ENCODE measurements around the gene CUL5.
"Not testable (repeated sequence)": the region's sequence is repeated elsewhere in the genome, so short reads cannot be mapped to it uniquely, and the experiment has no call there.

Gene CUL5

DNA sequence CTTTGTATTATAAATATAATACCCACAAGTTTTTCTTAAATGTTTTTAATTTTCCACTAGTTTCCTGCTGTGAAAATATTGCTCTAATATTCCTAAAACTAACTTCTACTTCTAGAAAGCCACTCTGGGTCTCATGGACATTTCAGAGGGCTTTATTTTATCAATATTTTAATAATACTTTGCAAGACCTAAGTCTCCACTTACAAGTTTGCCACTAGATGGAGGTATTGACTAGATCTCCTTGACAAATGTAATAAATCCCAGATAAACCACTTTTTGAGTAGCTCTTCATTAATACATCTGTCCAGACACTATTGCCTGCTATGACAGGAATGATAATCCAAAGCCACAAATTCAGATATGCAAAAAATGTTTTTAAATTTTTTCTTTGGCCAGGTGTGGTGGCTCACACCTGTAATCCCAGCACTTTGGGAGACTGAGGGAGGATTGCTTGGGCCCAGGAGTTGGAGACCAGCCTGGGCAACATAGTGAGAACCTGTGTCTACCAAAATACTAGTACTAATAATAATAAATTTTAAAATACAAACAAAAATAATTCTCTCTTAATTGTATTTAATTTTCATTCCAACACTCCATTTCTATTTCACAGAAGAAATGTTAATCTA is 109.2 kb downstream of the CUL5 start:
- DNase-seq: peak; percentile 84

DNA sequence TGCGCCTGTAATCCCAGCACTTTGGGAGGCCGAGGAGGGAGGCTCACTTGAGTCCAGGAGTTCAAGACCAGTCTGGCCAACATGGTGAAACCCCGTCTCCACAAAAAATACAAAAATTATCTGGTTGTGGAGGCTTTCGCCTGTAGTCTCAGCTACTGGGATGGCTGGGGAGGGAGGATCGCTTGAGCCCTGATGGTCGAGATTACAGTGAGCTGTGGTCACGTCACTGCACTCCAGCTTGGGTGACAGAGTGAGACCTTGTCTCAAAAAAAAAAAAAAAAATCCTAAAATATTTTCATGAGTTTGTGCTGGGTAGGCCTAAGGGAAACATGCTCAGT is 112.2 kb downstream of the CUL5 start:
- not testable (repeated sequence) for DNase-seq

DNA sequence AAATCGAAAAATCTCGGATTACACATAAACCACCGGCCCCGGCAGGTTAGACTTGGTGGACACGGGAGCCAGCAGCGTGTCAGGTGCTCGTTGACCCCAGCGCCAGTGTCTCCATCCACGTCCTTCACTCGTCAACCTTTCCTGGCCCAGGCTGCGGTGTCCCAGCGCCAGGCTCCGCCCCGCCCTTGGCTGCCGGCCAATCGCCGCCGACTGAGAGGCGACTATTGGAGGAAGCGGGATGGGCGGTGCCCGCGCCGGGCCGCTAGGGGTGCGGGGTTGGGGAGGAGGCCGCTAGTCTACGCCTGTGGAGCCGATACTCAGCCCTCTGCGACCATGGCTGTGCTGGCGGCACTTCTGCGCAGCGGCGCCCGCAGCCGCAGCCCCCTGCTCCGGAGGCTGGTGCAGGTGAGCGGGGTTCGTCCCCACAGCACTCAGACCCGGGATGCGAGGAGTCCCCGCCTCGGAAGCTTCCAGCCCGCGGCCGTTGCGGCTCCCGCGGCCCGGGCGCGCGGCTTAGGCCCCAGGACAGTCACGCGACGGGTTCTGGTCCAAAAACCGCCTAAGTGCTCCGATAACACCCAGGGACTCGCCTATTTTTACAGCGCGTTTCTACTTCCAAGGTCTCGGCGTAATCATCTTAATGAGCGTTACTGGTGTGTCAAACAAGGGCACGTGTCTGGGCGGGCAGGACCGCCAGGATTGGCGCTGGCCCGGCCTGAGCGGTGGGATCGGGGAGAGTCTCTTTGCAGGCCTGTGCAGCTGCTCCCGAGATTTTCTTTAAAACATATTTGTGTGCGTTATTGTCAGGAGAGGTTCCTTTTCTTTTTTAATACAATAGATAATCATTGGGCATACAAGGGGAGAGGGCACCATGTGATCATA is 112.8 kb downstream of the CUL5 start, which contains the start of gene ACAT1:
TSS of gene ACAT1 (plus strand) at position 294 of the 882 bp plus-strand sequence. CDS start at position 334, 40 bp downstream.
- DNase-seq: peak; percentile 94

DNA sequence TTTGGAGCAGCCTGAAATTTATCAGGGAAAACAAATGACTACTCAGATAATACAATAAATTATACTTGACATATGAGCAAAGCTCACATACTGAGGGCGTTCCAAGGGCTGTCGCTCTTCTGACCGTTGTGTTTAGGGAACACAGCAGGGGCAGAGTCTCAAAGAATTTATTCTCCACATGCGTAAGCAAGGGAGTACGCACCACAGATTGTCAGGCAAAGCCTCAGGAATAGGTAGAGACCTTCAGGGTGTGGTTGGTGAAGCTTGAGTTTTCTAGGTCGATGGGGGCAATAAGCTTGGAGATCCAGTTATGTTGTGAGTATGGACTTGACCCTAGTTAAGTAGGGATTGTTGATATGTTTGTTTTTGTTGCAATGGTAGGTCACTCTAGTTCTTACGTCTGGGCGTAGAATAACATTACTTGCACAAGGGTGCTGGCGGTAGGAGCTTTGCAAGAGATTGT is 113.5 kb downstream of the CUL5 start:
- DNase-seq: no peak

DNA sequence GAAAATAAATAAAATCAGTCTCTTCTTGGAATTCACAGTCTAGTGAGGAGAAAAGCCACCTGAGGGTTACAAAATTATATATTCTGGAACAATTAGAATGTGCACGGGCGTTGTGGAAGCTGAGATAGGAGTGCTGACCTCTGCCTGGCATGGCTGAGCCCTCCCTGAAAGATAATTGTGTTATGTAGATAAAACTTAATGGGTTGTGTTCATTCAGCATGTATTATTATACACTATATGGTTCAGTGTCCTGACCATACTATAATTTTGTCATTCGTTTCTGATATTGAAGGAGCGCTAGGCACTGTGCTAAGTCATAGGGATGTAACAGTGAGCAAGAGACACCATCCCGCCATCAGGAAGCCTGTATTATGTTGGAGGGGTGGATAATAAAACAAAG is 116.4 kb downstream of the CUL5 start:
- DNase-seq: no peak

DNA sequence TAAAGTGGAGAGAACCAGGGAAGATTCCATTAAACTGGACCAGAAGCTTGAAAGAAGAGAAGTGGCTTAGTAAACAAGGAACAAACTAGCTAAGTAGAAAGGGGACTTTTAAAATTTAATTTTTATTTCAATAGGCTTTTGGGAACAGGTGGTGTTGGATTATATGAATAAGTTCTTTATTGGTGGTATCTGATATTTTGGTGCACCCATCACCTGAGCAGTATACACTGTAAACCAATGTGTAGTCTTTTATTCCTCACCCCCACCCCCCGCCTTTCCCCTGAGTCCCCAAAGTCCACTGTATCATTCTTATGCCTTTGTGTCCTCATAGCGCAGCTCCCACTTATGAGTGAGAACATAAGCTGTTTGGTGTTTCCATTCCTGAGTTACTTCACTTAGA is 120.1 kb downstream of the CUL5 start:
- no peak for DNase-seq

DNA sequence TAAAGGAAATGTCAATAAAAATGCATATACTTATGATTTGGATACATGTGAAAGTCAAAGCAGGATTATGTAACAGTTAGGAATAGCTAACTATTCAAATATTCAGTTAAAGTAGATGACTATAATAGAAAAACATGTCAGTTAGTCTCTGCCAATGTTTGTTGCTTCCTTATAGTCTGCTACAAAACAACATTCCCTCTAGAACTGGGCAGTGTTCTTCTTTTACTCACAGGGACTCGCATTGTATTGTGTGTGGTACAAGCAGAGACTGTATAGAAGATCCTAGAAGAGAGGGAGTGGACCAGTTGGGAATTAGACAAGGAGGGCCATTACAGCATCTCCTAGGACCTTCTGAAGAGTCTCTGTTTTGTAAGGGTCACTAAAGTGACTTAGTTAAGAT is 123.3 kb downstream of the CUL5 start:
- no peak for DNase-seq

DNA sequence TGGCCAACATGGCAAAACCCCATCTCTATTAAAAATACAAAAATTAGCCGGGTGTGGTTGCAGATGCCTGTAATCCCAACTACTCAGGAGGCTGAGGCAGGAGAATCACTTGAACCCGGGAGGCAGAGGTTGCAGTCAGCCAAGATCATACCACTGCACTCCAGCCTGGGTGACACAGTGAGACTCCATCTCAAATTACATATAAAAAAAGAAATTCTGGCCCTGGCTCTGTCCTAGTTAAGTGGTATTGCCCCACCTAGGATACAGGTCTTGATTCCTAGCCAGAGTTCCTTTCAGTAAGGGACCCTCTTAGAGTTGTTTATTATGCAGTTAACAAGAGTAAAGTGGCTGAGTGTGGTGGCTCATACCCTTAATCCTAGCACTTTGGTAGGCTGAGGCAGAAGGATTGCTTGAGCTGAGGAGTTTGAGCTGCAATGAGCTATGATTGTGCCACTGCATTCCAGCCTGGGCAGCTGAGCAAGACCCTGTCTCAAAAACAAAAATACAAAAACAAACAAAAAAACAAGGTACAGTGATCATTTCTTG is 124.4 kb downstream of the CUL5 start:
- not testable (repeated sequence) for DNase-seq

DNA sequence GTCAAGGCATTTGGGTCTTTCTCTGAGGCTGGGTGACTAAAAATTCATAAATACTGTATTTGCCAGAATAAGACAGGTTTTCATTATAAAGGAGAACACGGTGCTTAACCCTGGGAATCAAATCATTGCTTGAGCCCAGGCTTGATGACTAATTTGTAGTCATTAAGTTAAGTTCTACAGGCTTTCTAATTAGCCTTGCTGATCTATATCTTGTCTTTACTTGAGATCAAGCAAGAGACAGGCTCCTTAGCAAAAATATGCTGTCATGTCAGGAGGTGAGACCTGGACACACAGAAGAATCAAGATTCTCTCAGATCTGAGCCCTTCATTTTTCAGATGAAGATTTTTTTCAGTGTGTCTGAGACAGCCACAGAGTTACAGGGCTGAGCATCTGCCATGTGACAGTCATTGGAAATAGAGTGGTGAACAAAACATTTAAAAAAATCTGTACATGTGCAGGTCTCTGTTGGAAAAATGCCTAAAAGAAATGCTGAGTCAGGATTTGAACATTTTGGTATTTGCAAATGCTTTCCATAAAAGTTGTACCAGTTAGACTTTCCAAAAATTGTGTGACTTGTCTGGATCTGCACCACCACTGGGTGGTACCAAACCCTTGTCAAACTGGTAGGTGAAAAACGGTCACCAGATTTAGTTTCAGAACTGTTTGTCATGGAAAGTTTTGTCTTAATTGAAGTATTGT is 127.3 kb downstream of the CUL5 start:
- no peak for DNase-seq

DNA sequence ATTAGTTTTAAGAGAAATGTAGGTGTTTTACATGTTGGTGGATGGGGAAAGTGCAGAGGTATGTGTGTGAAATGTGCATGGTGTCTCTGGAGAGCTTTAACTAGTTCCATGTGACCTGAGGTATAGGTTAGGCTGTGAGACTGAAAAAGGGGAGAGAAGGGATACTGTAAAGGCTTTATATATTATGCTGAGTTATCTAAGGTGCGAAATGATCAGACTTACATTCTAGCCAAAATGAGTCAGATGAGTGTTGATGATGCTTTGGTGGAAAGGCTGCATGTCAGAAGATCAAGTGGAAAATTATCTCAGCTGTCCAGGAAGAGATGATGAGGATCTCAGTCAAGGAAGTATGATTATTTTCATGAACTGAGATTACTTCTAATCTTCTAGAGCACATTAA is 128.5 kb downstream of the CUL5 start:
- no peak for DNase-seq

DNA sequence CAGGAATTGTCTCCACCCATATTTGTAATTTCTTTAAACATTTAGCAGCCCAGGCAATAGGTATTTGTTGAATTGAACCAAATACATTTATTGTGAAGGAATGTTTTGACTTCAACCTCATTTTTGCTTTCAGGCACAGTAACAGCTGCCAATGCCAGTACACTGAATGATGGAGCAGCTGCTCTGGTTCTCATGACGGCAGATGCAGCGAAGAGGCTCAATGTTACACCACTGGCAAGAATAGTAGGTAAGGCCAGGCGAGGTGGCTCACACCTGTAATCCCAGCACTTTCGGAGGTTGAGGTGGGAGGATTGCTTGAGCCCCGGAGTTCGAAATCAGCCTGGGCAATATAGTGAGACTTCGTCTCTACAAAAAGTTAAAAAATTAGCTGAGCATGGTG is 133.6 kb downstream of the CUL5 start:
- no peak for DNase-seq

DNA sequence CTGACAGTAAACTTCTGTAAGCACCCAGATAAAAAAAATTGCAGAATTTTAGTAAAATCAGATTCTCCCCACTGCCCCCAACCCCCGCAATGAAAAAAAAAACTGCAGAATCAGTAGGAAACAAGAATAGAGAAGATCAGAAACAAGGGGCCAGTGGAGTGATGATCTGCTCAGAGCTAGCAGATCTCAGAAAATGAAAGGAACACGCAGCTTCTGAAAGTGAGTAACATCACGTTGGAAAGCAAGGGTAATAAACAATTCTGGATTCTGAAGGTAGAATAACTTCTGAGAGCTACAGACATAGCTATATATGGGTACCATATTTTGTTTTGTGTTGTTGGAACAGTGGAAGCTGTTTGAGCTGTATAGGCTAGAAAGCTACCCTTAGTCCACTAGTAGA is 135.9 kb downstream of the CUL5 start:
- no peak for DNase-seq

DNA sequence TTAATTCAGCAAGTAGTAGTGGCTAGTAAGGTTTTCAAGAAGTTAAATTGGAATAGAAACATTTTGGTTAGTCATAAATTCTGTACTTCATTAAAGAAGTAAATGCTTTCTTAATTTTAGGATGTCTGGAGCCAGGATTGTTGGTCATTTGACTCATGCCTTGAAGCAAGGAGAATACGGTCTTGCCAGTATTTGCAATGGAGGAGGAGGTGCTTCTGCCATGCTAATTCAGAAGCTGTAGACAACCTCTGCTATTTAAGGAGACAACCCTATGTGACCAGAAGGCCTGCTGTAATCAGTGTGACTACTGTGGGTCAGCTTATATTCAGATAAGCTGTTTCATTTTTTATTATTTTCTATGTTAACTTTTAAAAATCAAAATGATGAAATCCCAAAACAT is 138.5 kb downstream of the CUL5 start:
- DNase-seq: no peak

DNA sequence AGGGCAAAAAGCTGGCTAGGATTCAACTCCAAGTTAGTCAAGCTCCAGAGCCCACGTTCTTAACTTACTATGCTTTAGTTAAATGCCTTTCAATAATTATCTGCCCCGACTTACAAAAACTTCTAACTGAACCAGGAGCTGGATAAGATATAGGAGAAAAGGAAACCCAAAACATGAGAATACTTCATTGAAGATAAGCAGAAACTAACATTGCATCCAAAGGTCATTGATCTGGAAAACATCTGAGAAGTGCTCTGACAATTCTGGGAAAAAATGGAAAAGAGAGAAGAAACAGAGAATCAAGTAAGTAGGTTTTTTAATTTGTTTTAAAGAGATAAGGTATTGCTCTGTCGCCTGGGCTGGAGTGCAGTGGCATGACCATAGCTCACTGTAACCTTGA is 139.9 kb downstream of the CUL5 start:
- no peak for DNase-seq

DNA sequence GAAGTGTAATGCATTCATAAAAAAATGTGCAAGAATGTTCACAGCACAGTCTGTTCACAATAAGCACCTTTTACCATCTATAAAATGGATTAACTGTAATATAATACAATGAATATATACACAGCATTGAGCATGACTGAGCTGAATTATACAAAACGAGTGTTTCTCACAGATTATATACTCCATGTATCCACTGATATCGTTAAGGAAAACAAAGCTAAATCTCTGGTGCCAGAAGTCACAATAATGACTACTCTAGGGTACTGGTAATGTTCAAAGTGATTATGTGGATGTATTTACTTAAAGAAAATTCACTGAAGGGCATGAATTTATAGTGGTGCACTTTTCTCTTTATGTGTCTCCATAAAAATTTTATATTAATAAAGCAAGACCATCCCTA is 145.9 kb downstream of the CUL5 start:
- DNase-seq: no peak

Measured in NCI-H526 treated with DMSO at 0.1 percent for 48 hours (cell line).